PFSK-1 (cell line): Measurements from ENCODE around the gene ARRDC1.

ENCODE experiments used
- POLR2AphosphoS5 ChIP-seq: IDR thresholded peaks from 2 replicates; pipeline ENCODE4 v1.6.1; 2012; ENCODE audit warnings: low read depth, mild to moderate bottlenecking, control low read depth, low read length, moderate library complexity
- SIN3A ChIP-seq: IDR thresholded peaks from 2 replicates; pipeline ENCODE4 v1.6.1; 2012; ENCODE audit warnings: mild to moderate bottlenecking, low read length, moderate library complexity, borderline replicate concordance; ENCODE audit not compliant: insufficient read depth
- TF ChIP-seq, protein P1 (sequence below), 2 experiments: IDR thresholded peaks; 2 replicates each; pipeline versions ENCODE4 v1.6.1 to v1.8.0; 2011 to 2012; ENCODE audit warnings: low read depth in 2 of 2, low read length in 2 of 2, control low read depth in 1 of 2, inconsistent platforms in 1 of 2, mild to moderate bottlenecking in 1 of 2, moderate library complexity in 1 of 2; ENCODE audit not compliant: insufficient read depth in 1 of 2

DNA sequence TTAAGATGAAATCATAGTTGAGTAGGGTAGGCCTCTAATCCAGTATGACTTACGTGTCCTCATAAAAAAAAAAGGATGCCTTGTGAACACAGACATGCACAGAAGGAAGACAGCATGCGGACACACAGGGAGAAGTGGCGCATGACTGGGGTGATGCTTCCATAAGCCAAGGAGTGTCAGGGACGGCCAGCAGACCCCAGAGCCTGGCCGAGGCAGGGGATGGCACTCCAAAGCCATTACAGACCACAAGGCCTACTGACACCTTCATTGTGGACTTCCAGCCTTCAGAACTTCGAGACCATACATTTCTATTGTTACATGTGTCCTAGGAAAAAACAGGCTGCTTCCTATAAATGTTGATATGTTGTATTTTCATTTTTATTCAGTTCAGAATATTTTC, 33.2 kb downstream of the ARRDC1 start:
- TF ChIP-seq POLR2AphosphoS5 (no peak), SIN3A (no peak)
- TF ChIP-seq, protein P1, sequence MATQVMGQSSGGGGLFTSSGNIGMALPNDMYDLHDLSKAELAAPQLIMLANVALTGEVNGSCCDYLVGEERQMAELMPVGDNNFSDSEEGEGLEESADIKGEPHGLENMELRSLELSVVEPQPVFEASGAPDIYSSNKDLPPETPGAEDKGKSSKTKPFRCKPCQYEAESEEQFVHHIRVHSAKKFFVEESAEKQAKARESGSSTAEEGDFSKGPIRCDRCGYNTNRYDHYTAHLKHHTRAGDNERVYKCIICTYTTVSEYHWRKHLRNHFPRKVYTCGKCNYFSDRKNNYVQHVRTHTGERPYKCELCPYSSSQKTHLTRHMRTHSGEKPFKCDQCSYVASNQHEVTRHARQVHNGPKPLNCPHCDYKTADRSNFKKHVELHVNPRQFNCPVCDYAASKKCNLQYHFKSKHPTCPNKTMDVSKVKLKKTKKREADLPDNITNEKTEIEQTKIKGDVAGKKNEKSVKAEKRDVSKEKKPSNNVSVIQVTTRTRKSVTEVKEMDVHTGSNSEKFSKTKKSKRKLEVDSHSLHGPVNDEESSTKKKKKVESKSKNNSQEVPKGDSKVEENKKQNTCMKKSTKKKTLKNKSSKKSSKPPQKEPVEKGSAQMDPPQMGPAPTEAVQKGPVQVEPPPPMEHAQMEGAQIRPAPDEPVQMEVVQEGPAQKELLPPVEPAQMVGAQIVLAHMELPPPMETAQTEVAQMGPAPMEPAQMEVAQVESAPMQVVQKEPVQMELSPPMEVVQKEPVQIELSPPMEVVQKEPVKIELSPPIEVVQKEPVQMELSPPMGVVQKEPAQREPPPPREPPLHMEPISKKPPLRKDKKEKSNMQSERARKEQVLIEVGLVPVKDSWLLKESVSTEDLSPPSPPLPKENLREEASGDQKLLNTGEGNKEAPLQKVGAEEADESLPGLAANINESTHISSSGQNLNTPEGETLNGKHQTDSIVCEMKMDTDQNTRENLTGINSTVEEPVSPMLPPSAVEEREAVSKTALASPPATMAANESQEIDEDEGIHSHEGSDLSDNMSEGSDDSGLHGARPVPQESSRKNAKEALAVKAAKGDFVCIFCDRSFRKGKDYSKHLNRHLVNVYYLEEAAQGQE (IDR thresholded peaks at IDR 0.05; ENCODE audit: insufficient read depth in 1 of 2, low read depth in 2 of 2, low read length in 2 of 2): no peak
